A549 treated with ZK216348 at 1 μM for 4 hours (cell line): ENCODE measurements around the gene KCNH5. TPM values are rescaled to one million over a fixed set of nuclear protein-coding genes. Genes with fewer than 3 reads are reported as not detected.

ENCODE experiments used
- total RNA-seq: library from RNA; stranded (reverse); fragments of 200-300 nt; extraction: Qiagen RNA extraction; gene quantifications from 5 replicates; pipeline ENCODE4 v1.2.3, GENCODE V29; 2022; ENCODE audit warnings: low read depth

Gene KCNH5, protein sequence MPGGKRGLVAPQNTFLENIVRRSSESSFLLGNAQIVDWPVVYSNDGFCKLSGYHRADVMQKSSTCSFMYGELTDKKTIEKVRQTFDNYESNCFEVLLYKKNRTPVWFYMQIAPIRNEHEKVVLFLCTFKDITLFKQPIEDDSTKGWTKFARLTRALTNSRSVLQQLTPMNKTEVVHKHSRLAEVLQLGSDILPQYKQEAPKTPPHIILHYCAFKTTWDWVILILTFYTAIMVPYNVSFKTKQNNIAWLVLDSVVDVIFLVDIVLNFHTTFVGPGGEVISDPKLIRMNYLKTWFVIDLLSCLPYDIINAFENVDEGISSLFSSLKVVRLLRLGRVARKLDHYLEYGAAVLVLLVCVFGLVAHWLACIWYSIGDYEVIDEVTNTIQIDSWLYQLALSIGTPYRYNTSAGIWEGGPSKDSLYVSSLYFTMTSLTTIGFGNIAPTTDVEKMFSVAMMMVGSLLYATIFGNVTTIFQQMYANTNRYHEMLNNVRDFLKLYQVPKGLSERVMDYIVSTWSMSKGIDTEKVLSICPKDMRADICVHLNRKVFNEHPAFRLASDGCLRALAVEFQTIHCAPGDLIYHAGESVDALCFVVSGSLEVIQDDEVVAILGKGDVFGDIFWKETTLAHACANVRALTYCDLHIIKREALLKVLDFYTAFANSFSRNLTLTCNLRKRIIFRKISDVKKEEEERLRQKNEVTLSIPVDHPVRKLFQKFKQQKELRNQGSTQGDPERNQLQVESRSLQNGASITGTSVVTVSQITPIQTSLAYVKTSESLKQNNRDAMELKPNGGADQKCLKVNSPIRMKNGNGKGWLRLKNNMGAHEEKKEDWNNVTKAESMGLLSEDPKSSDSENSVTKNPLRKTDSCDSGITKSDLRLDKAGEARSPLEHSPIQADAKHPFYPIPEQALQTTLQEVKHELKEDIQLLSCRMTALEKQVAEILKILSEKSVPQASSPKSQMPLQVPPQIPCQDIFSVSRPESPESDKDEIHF
- not detected in 5 replicates for total RNA-seq

DNA sequence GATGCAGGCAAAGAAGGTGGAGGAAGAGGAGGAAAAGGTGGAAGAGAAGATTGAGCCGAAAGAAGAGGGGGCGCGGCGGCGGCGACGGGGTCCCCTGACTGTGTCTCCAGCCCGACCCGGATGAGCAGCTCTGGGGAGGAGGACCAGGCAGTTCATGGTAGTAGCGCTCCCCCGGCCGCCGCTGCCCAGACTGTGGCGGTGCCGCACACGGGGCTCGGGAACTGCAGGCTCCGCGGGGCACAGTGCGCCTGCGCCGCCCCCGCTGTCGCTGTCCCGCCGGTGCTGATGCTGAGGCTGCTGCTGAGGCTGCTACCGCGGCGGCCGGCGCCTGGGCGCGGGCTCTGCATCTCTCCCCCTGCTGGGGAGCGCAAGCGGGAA is at the start of gene KCNH5:
Gene KCNH5 (minus strand): TSS at position 225 of the 378 bp plus-strand sequence. CDS start 272 bp downstream, outside the sequence.

Other genes with a start within 250 kb of the KCNH5 start
- gene RHOJ, start 159.0 kb upstream of the KCNH5 start, total RNA-seq: not detected in 5 replicates